ENCODE results near the gene WDR41.

GRCh38 chr5:77391240-77391765 is 100.8 kb downstream of the WDR41 start:
- no peak for TF ChIP-seq CTCF (IDR thresholded peaks at IDR 0.05; ENCODE audit: insufficient read depth, low read length)
- no peak for TF ChIP-seq POLR2AphosphoS5 (IDR thresholded peaks at IDR 0.05; ENCODE audit: low read depth)
- TF ChIP-seq GABPA (IDR thresholded peaks at IDR 0.05; ENCODE audit: low read depth): no peak
- TF ChIP-seq REST (IDR thresholded peaks at IDR 0.05; ENCODE audit: insufficient replicate concordance, low read depth): no peak
- no peak for TF ChIP-seq SPI1 (IDR thresholded peaks at IDR 0.05; ENCODE audit: borderline replicate concordance, low read depth)
